Astrocyte (in vitro differentiated cells and primary cell): ENCODE data around the gene FANK1. TPM values are rescaled to one million over a fixed set of nuclear protein-coding genes. Genes with fewer than 3 reads are reported as not detected.

Experiments used
- DNase-seq: peaks from one replicate; pipeline ENCODE4 v3.0.0-alpha.2; 2010; ENCODE audit warnings: low read depth
- FAIRE-seq: peaks from 2 replicates; lab custom pipeline; 2011; peaks lifted over from hg19 to GRCh38; lab: Jason Lieb, UNC
- H2AFZ ChIP-seq: 2 replicates; pipeline ENCODE4 v1.6.0; 2012; ENCODE audit warnings: low read depth, low read length, inconsistent platforms
- H3K27ac ChIP-seq: 2 replicates; pipeline ENCODE4 v1.5.1; 2011; ENCODE audit warnings: low read depth, low read length, inconsistent platforms
- H3K27me3 ChIP-seq: 2 replicates; pipeline ENCODE4 v1.6.0; 2011; ENCODE audit warnings: low read length, inconsistent platforms; ENCODE audit not compliant: insufficient read depth
- H3K36me3 ChIP-seq: 2 replicates; pipeline ENCODE4 v1.5.1; 2011; ENCODE audit warnings: low read length, inconsistent platforms; ENCODE audit not compliant: insufficient read depth
- H3K4me1 ChIP-seq: 2 replicates; pipeline ENCODE4 v1.5.1; 2011; ENCODE audit warnings: low read length, inconsistent platforms; ENCODE audit not compliant: insufficient read depth
- H3K4me2 ChIP-seq: 2 replicates; pipeline ENCODE4 v1.6.0; 2012; ENCODE audit warnings: low read length, inconsistent platforms
- H3K4me3 ChIP-seq: 2 replicates; pipeline ENCODE4 v1.5.1; 2011; ENCODE audit warnings: low read depth, mild to moderate bottlenecking, low read length, inconsistent platforms; ENCODE audit not compliant: insufficient read depth
- H3K79me2 ChIP-seq: 2 replicates; pipeline ENCODE4 v1.6.0; 2012; ENCODE audit warnings: mild to moderate bottlenecking, low read length, inconsistent platforms; ENCODE audit not compliant: insufficient read depth
- H3K9ac ChIP-seq: 2 replicates; pipeline ENCODE4 v1.6.0; 2012; ENCODE audit warnings: mild to moderate bottlenecking, low read length, inconsistent platforms
- H3K9me3 ChIP-seq: 2 replicates; pipeline ENCODE4 v1.5.1; 2012; ENCODE audit warnings: low read depth, mild to moderate bottlenecking, low read length, inconsistent platforms; ENCODE audit not compliant: insufficient read depth
- H4K20me1 ChIP-seq: 2 replicates; pipeline ENCODE4 v1.6.0; 2012; ENCODE audit warnings: low read length, inconsistent platforms; ENCODE audit not compliant: insufficient read depth
- H3K27ac Mint-ChIP-seq: one replicate; pipeline ENCODE4 v1.8.0; 2021; ENCODE audit warnings: mild to moderate bottlenecking, mixed read lengths; ENCODE audit not compliant: unreplicated experiment
- H3K27me3 Mint-ChIP-seq: one replicate; pipeline ENCODE4 v1.8.0; 2021; ENCODE audit warnings: low read depth, mixed read lengths; ENCODE audit not compliant: unreplicated experiment
- H3K36me3 Mint-ChIP-seq: one replicate; pipeline ENCODE4 v1.8.0; 2021; ENCODE audit warnings: low read depth, mixed read lengths; ENCODE audit not compliant: unreplicated experiment
- H3K4me1 Mint-ChIP-seq: one replicate; pipeline ENCODE4 v1.8.0; 2021; ENCODE audit warnings: low read depth, mixed read lengths; ENCODE audit not compliant: unreplicated experiment
- H3K4me3 Mint-ChIP-seq: one replicate; pipeline ENCODE4 v1.8.0; 2021; ENCODE audit warnings: mild to moderate bottlenecking, moderate library complexity, mixed read lengths; ENCODE audit not compliant: unreplicated experiment
- H3K9me3 Mint-ChIP-seq: one replicate; pipeline ENCODE4 v1.8.0; 2021; ENCODE audit warnings: mild to moderate bottlenecking, mixed read lengths; ENCODE audit not compliant: unreplicated experiment
- EZH2 ChIP-seq: IDR thresholded peaks from 2 replicates; pipeline ENCODE4 v1.6.1; 2012; ENCODE audit warnings: mild to moderate bottlenecking, low read length, inconsistent platforms; ENCODE audit not compliant: insufficient read depth
- total RNA-seq: library from RNA; stranded (reverse); gene quantifications from 2 replicates; pipeline ENCODE4 v1.2.1, GENCODE V29; 2021
- TF ChIP-seq, protein P1 (sequence below): IDR thresholded peaks from 2 replicates; pipeline ENCODE4 v1.5.1; 2011; ENCODE audit warnings: low read depth, mild to moderate bottlenecking, inconsistent platforms, low read length, moderate library complexity; ENCODE audit not compliant: insufficient read depth

FANK1 gene
- total RNA-seq, 1 donor from 2014 or later = 9.7 TPM

DNA sequence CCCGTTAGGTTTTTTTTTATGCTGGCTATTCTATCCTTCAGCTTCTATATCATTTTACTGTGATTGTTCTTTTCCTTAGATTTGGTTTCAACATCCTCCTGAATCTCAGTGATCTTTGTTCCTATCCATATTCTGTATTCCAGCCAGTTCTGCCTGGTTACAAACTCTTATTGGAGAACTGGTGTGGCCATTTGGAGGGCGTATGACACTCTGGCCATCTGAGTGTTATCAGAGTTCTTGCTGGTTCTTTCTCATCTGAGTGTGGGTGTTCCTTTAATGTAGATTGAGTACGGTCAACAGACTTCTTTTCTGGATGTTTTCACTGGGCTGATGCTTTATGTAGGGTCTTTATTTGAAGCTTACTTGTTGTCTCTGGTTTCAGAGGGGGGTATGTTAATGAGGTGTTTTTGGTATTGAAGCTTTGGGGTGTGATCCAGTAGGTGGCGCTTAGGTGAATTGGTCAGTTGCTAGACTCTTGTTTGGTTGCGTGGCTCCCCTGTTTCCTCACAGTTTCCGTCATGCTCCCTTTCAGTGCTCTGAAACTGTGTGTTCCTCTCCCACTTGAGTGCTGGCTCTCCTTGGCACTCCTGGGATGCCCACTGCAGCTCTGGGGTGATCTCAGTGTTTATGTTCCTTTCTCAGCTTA lies 80.7 kb downstream of the FANK1 start:
- Mint-ChIP-seq H3K36me3 (peaks cover 3% of the 10 kb centered on the region), H3K4me1 (peaks cover 25% of the 10 kb centered on the region), H3K27ac (peak overlapping the region; percentile 14), H3K4me3 (no peak overlapping the region), H3K27me3 (no peaks in the 10 kb centered on the region), H3K9me3 (peaks cover 3% of the 10 kb centered on the region)
- Histone ChIP-seq H3K4me1 (peaks cover 20% of the 10 kb centered on the region), H3K4me2 (no peak overlapping the region), H2AFZ (no peak overlapping the region), H3K4me3 (no peak overlapping the region), H3K9ac (no peak overlapping the region), H4K20me1 (no peaks in the 10 kb centered on the region), H3K27me3 (no peaks in the 10 kb centered on the region), H3K9me3 (no peaks in the 10 kb centered on the region), H3K36me3 (no peaks in the 10 kb centered on the region), H3K27ac (no peak overlapping the region), H3K79me2 (no peaks in the 10 kb centered on the region)
- no peak for DNase-seq
- no peak for TF ChIP-seq EZH2
- TF ChIP-seq, protein P1, sequence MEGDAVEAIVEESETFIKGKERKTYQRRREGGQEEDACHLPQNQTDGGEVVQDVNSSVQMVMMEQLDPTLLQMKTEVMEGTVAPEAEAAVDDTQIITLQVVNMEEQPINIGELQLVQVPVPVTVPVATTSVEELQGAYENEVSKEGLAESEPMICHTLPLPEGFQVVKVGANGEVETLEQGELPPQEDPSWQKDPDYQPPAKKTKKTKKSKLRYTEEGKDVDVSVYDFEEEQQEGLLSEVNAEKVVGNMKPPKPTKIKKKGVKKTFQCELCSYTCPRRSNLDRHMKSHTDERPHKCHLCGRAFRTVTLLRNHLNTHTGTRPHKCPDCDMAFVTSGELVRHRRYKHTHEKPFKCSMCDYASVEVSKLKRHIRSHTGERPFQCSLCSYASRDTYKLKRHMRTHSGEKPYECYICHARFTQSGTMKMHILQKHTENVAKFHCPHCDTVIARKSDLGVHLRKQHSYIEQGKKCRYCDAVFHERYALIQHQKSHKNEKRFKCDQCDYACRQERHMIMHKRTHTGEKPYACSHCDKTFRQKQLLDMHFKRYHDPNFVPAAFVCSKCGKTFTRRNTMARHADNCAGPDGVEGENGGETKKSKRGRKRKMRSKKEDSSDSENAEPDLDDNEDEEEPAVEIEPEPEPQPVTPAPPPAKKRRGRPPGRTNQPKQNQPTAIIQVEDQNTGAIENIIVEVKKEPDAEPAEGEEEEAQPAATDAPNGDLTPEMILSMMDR = peak; percentile 4
- no peak for FAIRE-seq

DNA sequence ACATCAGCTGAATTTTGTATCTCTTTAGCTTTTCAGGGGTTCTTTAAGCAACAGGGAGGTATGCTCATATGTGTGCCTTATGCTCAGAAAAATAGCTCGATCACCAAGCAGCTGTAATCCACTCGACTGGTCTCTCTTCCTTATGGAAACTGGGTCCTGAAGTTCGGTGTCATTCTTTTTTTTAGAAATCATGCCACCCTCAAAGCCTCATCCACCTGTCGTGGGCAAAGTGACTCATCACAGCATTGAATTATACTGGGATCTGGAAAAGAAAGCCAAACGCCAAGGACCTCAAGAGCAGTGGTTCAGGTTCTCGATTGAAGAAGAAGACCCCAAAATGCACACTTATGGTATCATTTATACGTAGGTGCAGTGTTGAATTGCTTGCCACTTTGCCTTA lies 83.6 kb downstream of the FANK1 start:
- Mint-ChIP-seq H3K36me3 (peaks cover 3% of the 10 kb centered on the region), H3K9me3 (peaks cover 3% of the 10 kb centered on the region), H3K27ac (no peak overlapping the region), H3K4me1 (peaks cover 34% of the 10 kb centered on the region), H3K4me3 (no peak overlapping the region), H3K27me3 (no peaks in the 10 kb centered on the region)
- no peaks in the 10 kb centered on the region for H3K79me2 ChIP-seq
- no peaks in the 10 kb centered on the region for H3K9me3 ChIP-seq
- TF ChIP-seq EZH2 = no peak
- TF ChIP-seq, protein P1 = no peak
- H3K4me2 ChIP-seq = no peak overlapping the region
- DNase-seq (no peak), FAIRE-seq (no peak)
- no peaks in the 10 kb centered on the region for H3K36me3 ChIP-seq
- no peak overlapping the region for H3K4me3 ChIP-seq
- H3K4me1 ChIP-seq = peaks cover 23% of the 10 kb centered on the region
- H2AFZ ChIP-seq = no peak overlapping the region
- H3K9ac ChIP-seq = no peak overlapping the region
- no peaks in the 10 kb centered on the region for H4K20me1 ChIP-seq
- no peaks in the 10 kb centered on the region for H3K27me3 ChIP-seq
- H3K27ac ChIP-seq = no peak overlapping the region

DNA sequence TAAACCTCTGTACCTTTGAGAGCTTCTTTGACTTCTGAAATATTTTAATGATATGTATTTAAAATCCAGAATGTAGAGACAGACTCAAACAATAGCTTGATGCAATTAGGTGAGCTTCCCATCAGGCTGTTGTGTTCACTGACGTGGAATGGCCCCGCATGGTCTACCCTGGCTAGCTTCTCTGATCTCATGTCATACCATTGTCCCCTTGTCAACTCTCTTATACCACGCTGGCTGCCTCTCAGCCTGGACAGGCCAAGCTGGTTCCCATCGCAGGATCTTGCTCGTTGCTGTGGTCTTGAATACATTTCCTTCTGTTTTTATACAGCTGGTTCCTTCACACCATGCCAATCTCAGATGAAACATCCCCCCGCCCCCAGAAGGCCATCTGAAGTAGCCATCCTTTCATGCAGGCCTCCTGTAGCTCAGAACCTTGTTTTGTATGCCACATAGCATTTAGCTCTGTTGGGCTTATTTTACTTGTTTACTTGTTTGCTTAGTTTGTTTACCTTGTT lies 84.2 kb downstream of the FANK1 start:
- FAIRE-seq = no peak

More for the DNA sequence above, 84.2 kb downstream of the FANK1 start:
- H3K79me2 ChIP-seq = no peaks in the 10 kb centered on the region
- no peak overlapping the region for H2AFZ ChIP-seq
- no peak overlapping the region for H3K4me3 ChIP-seq
- no peak for DNase-seq
- no peaks in the 10 kb centered on the region for H3K36me3 ChIP-seq
- Mint-ChIP-seq H3K4me1 (peaks cover 36% of the 10 kb centered on the region), H3K9me3 (peaks cover 3% of the 10 kb centered on the region), H3K4me3 (no peak overlapping the region), H3K27ac (no peak overlapping the region), H3K36me3 (peaks cover 3% of the 10 kb centered on the region), H3K27me3 (no peaks in the 10 kb centered on the region)
- H3K27me3 ChIP-seq = no peaks in the 10 kb centered on the region
- no peak for TF ChIP-seq EZH2
- TF ChIP-seq, protein P1 = no peak
- peaks cover 23% of the 10 kb centered on the region for H3K4me1 ChIP-seq
- H3K4me2 ChIP-seq = no peak overlapping the region
- H3K9ac ChIP-seq = no peak overlapping the region
- no peak overlapping the region for H3K27ac ChIP-seq
- no peaks in the 10 kb centered on the region for H4K20me1 ChIP-seq
- no peaks in the 10 kb centered on the region for H3K9me3 ChIP-seq
